Upper lobe of left lung (tissue), 6 donors: ENCODE measurements around the gene LARGE1. TPM values are rescaled to one million over a fixed set of nuclear protein-coding genes. Genes with fewer than 3 reads are reported as not detected.

ENCODE experiments used
- ATAC-seq, 2 donors: fragments of 200-7000 bp; cut with Tn5 transposase; one replicate each; pipeline ENCODE4 v1.9.1; 2022; ENCODE audit warnings: mild to moderate bottlenecking in 2 of 2, moderate library complexity in 2 of 2; ENCODE audit not compliant: low FRiP score in 2 of 2
- DNase-seq, 2 donors: peaks; one replicate each; pipeline ENCODE4 v3.0.0-alpha.2; 2019 to 2020
- H3K27ac ChIP-seq, 4 donors: fragments of 200-600 bp; sonication (generic); one replicate each; pipeline ENCODE4 v1.5.1; 2016 to 2019
- H3K27me3 ChIP-seq, 4 donors: fragments of 200-600 bp; sonication (generic); one replicate each; pipeline ENCODE4 v1.5.1; 2017 to 2019
- H3K36me3 ChIP-seq, 4 donors: fragments of 200-600 bp; sonication (generic); one replicate each; pipeline ENCODE4 v1.5.1; 2016 to 2019
- H3K4me1 ChIP-seq, 4 donors: fragments of 200-600 bp; sonication (generic); one replicate each; pipeline ENCODE4 v1.5.1; 2018 to 2019
- H3K4me3 ChIP-seq, 4 donors: fragments of 200-600 bp; sonication (generic); one replicate each; pipeline ENCODE4 v1.5.1; 2017 to 2019; ENCODE audit warnings: mild to moderate bottlenecking in 2 of 4, moderate library complexity in 1 of 4
- H3K9me3 ChIP-seq, 4 donors: fragments of 200-600 bp; sonication (generic); one replicate each; pipeline ENCODE4 v1.5.1; 2018 to 2019
- CTCF ChIP-seq, 6 experiments: fragments of 450-650 bp in 4 of 6; fragments of 200-600 bp in 2 of 6; sonication (generic) in 2 of 6; IDR thresholded peaks; one replicate each; pipeline ENCODE4 v1.5.1; 2016 to 2019; ENCODE audit warnings: antibody characterized with exemption in 6 of 6
- EP300 ChIP-seq, 4 donors: sonication (generic); formaldehyde crosslinking; IDR thresholded peaks; one replicate each; pipeline ENCODE4 v1.5.1; 2017; ENCODE audit warnings: antibody characterized with exemption in 4 of 4, control low read depth in 2 of 4
- POLR2A ChIP-seq, 4 donors: fragments of 450-650 bp; IDR thresholded peaks; one replicate each; pipeline ENCODE4 v1.5.1; 2016 to 2017; ENCODE audit warnings: antibody characterized with exemption in 4 of 4, mild to moderate bottlenecking in 2 of 4
- POLR2AphosphoS5 ChIP-seq, 2 donors: sonication (generic); formaldehyde crosslinking; IDR thresholded peaks; one replicate each; pipeline ENCODE4 v1.5.1; 2017; ENCODE audit warnings: antibody characterized with exemption in 2 of 2
- WGBS, 2 donors: methylation state at CpG; one replicate each; pipeline ENCODE4 v1.1.5; 2017 to 2018; 5-methylcytosine and 5-hydroxymethylcytosine counted together
- total RNA-seq, 6 donors: library from RNA; depleted of rRNA in 4 of 6; stranded (reverse); fragments of >200 nt in 4 of 6; gene quantifications; one replicate each; pipeline versions ENCODE4 v1.1.0 to v1.2.1, GENCODE V29; 2016 to 2021
- donor health status: DM: no; HTN: no; CAD: no; lungs with moderate emphysema.
- donor health status: DM: no; HTN: yes; CAD: no; lungs with severe emphysema.

LARGE1 gene
- total RNA-seq, 6 donors from 2014 or later: 14.0 to 56.6 (median 25.3) TPM

GRCh38 chr22:33459137-33459536 is 461.1 kb downstream of the LARGE1 start:
- Histone ChIP-seq H3K4me1 (no peaks in the 10 kb centered on the region), H3K9me3 (peaks cover 0 to 10% (median 3%) of the 10 kb centered on the region in 4 donors), H3K27me3 (no peaks in the 10 kb centered on the region), H3K27ac (no peak overlapping the region), H3K36me3 (no peaks in the 10 kb centered on the region), H3K4me3 (no peak overlapping the region)
- WGBS, 2 donors: 86 to 90% methylated on average over 6 of the region's 6 CpGs
- DNase-seq (no peak), ATAC-seq (no peak)
- TF ChIP-seq POLR2AphosphoS5 (IDR thresholded peaks at IDR 0.05) (no peak), POLR2A (IDR thresholded peaks at IDR 0.05) (no peak), EP300 (IDR thresholded peaks at IDR 0.05) (no peak), CTCF (IDR thresholded peaks at IDR 0.05) (no peak)

DNA sequence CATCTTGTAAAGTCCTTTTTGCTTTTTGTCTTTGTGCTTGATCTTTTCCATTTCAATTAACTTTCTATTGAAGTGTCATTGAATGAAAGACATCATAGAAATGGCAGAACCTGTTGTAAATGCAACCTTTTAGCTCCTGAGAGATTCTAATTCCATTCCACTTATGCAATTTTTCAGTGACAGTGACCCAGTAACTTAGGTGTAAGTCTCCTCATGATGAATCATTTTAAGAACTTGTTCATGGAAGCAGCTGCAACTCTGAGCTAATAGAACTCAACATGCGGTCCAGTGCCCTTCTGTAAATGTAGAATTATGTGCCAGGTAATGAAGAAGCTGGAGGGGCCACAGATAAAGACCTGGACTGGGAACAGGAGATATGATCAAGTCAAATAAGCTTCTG is 463.8 kb downstream of the LARGE1 start:
- H3K4me1 ChIP-seq: no peaks in the 10 kb centered on the region
- H3K36me3 ChIP-seq: no peaks in the 10 kb centered on the region
- H3K4me3 ChIP-seq: no peak overlapping the region
- DNase-seq: no peak
- H3K27ac ChIP-seq: no peak overlapping the region
- ATAC-seq: no peak
- TF ChIP-seq EP300 (IDR thresholded peaks at IDR 0.05): no peak
- no peak for TF ChIP-seq POLR2AphosphoS5 (IDR thresholded peaks at IDR 0.05)
- no peak for TF ChIP-seq CTCF (IDR thresholded peaks at IDR 0.05)
- no peak for TF ChIP-seq POLR2A (IDR thresholded peaks at IDR 0.05)
- no peaks in the 10 kb centered on the region for H3K27me3 ChIP-seq
- H3K9me3 ChIP-seq: peaks cover 0 to under 1% (median 0%) of the 10 kb centered on the region in 4 donors
- WGBS, 2 donors: 95 to 100% methylated on average over 1 of the region's 1 CpG

GRCh38 chr22:33455036-33455435 is 465.2 kb downstream of the LARGE1 start:
- no peaks in the 10 kb centered on the region for H3K4me1 ChIP-seq
- no peaks in the 10 kb centered on the region for H3K36me3 ChIP-seq
- H3K27ac ChIP-seq: no peak overlapping the region
- no peak overlapping the region for H3K4me3 ChIP-seq
- 88 to 91% methylated on average over 1 of the region's 1 CpG for WGBS, 2 donors
- H3K27me3 ChIP-seq: no peaks in the 10 kb centered on the region
- TF ChIP-seq POLR2AphosphoS5 (IDR thresholded peaks at IDR 0.05) (no peak), POLR2A (IDR thresholded peaks at IDR 0.05) (no peak), EP300 (IDR thresholded peaks at IDR 0.05) (no peak), CTCF (IDR thresholded peaks at IDR 0.05) (no peak)
- no peak for DNase-seq
- H3K9me3 ChIP-seq: no peaks in the 10 kb centered on the region
- no peak for ATAC-seq

- H3K4me1 ChIP-seq: no peaks in the 10 kb centered on the region
- H3K4me3 ChIP-seq: no peak overlapping the region
- 67 to 68% methylated on average over 6 of the region's 6 CpGs for WGBS, 2 donors
- no peaks in the 10 kb centered on the region for H3K27me3 ChIP-seq
- ATAC-seq (peak; percentile 28 to 54), DNase-seq (no peak)
- H3K36me3 ChIP-seq: no peaks in the 10 kb centered on the region
- H3K9me3 ChIP-seq: no peaks in the 10 kb centered on the region
- no peak overlapping the region for H3K27ac ChIP-seq
- TF ChIP-seq CTCF (IDR thresholded peaks at IDR 0.05) (no peak), EP300 (IDR thresholded peaks at IDR 0.05) (no peak), POLR2A (IDR thresholded peaks at IDR 0.05) (no peak), POLR2AphosphoS5 (IDR thresholded peaks at IDR 0.05) (no peak)
These were observed 468.3 kb downstream of the LARGE1 start for GRCh38 chr22:33451866-33452469.

DNA sequence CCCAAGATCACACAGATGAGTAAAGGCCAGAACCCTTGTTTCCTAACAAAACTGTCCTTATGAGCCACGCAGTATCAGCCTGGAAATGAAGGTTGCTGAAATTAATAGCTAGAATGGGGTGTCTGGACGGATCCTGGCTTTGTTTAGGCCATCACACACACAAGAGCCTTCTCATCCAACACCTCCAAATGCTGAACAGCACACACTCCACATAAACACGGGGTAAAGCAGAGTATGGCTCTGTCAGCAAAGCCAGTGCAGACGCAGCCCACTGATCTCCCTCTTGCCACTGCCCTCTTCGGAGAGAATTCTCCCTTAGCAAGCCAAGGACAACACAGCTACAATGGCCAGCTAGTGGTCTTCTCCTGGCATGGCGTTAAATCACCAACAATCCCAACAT is 469.5 kb downstream of the LARGE1 start:
- ATAC-seq (no peak), DNase-seq (no peak)
- H3K4me1 ChIP-seq: no peaks in the 10 kb centered on the region
- H3K4me3 ChIP-seq: no peak overlapping the region
- WGBS, 2 donors: 91 to 94% methylated on average over 4 to 6 of the region's 6 CpGs
- TF ChIP-seq POLR2AphosphoS5 (IDR thresholded peaks at IDR 0.05) (no peak), POLR2A (IDR thresholded peaks at IDR 0.05) (no peak), CTCF (IDR thresholded peaks at IDR 0.05) (no peak), EP300 (IDR thresholded peaks at IDR 0.05) (no peak)
- H3K27ac ChIP-seq: no peak overlapping the region
- H3K9me3 ChIP-seq: no peaks in the 10 kb centered on the region
- H3K27me3 ChIP-seq: no peaks in the 10 kb centered on the region
- no peaks in the 10 kb centered on the region for H3K36me3 ChIP-seq
